NCI-H524 treated with DMSO at 0.1 percent for 48 hours (cell line): ENCODE results near the gene KLHL17.
"Not testable (repeated sequence)": the region's sequence is repeated elsewhere in the genome, so short reads cannot be mapped to it uniquely, and the experiment has no call there.

Source experiments
- DNase-seq: peaks from one replicate; lab custom pipeline; 2025; lab: John Stamatoyannopoulos, UW

Gene KLHL17

DNA sequence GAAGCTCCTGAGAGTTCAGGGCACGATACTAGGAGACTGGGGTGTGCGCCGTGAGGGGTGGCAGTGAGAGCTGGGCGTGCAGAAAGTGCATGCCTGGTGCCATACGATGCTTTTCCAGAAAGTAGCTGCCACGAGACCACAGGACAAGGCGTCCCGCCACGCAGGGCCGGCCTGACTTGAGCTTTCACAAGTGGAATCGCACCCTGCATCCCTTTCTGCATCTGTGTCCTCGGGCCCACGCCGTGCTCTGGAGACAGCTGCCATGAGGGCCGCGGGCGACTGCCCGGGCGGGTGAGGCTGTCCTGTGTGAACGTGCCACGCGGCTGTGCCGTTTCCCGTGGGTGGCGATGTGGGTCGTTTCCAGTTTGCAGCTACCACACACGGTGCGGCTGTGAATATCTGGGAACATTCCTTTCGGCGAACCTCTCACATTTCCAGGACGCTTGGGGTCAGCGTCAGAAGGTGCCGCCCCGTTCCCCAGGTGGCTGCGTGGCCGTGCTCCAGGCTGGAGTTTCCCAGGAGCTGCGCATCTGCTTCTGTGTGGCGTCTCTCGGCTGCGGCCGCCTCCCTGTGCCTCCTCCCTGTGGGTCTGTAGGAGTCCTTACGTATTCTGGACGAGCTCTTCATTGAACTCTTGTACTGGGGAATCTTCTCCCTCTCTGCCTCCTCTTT is 22.5 kb downstream of the KLHL17 start:
- no peak for DNase-seq

GRCh38 chr1:983798-984475 is 23.6 kb downstream of the KLHL17 start:
- DNase-seq, result no peak

DNA sequence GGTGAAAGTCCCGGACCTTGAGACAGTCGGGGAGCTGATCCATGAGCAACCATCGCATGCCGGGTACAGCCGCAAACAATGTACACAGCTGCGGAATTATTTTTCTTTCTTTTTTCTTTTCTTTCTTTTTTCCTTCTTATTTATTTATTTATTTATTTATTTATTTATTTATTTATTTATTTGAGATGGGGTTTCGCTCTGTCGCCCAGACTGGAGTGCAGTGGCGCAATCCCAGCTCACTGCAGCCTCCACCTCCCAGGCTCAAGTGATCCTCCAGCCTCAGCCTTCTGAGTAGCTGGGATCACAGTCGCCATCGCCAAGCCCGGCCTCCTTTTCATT is 24.1 kb downstream of the KLHL17 start:
- no peak for DNase-seq

- no peak for DNase-seq
Observed at GRCh38 chr1:985126-985525, 24.7 kb downstream of the KLHL17 start.

DNA sequence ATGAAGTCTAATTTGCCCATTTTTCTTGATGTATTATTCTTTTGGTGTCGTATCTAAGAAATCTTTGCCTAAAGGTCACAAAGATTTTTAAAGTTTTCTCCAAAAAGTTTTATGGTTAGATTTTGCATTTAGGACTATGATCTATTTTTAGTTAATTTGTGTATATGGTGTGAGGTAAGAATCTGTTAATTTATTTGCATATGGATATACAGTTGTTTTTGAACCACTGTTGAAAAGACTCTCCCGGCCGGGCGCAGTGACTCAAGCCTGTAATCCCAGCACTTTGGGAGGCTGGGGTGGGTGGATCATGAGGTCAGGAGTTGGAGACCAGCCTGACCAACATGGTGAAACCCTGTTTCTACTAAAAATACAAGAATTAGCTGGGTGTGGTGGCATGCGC is 27.7 kb downstream of the KLHL17 start:
- DNase-seq, result not testable (repeated sequence)

- not testable (repeated sequence) for DNase-seq
Observed at GRCh38 chr1:991275-991674, 30.9 kb downstream of the KLHL17 start.

DNA sequence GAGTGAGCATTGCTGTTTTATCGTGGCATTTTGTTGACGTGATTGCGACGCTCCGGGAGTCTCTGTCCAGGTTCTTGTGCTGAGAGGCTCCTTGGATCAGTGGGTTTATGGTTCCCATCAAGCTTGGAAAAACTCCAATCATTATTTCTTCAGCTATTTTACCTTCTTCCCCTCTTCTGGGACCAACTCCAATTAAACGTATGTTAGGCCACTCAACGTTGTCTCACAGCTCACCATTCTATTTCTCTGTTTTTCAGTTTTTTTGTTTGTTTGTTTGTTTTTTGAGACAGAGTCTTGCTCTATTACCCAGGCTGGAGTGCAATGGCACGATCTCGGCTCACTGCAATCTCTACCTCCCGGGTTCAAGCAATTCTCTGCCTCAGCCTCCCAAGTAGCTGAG is 31.5 kb downstream of the KLHL17 start:
- DNase-seq, result no peak

DNA sequence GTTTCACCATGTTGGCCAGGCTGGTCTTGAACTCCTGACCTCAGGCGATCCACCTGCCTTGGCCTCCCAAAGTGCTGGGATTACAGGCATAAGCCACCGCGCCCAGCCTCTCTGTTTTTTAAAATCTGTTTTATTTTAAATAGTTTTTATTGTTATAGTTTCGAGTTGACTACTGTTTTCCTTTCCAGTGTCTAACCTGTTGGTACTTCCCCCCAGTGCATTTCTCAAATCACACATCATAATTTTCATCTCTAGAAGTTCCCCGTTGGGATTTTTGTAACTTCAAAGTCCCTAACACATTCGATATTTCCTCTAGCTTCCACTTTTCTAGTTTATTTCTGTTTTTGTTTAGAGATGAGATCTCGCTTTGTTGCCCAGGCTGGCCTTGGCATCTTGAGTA is 32.0 kb downstream of the KLHL17 start:
- DNase-seq, result no peak

GRCh38 chr1:993379-993995 is 33.1 kb downstream of the KLHL17 start:
- no peak for DNase-seq

GRCh38 chr1:994546-994945 is 34.2 kb downstream of the KLHL17 start:
- not testable (repeated sequence) for DNase-seq

DNA sequence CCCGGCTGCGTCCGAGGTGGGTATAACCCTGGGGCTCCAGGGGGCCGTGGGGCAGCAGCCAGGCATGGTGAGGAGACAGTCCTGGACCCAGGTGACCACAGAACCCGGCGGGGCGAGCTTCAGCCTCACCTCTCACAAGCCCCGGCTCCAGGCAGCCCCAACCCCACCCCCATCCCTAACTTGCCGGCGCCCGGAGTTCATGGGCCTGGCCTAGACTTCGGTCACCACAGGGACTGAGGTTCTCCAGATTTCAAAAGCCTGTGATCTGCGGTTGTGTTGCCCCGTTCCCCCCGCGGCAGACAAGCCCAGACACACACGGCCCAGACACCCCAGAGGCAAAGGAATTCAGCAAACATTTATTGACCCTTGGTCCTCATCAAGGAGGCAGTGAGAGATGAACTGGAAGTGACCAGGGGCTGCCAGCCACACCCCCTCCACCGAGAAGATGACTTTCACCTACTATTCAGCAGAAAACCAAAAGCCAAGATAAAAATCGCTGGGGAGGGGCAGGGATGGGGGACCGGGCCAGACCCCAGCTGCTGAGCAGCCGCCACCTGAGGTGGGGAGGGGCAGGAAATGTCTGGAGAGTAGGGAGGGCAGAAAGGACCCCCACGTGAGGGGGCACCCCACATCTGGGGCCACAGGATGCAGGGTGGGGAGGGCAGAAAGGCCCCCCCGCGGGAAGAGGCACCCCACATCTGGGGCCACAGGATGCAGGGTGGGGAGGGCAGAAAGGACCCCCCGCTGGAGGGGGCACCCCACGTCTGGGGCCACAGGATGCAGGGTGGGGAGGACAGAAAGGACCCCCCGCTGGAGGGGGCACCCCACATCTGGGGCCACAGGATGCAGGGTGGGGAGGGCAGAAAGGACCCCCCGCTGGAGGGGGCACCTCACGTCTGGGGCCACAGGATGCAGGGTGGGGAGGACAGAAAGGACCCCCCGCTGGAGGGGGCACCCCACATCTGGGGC is 35.6 kb downstream of the KLHL17 start:
- DNase-seq, result no peak

GRCh38 chr1:996851-997712 is 36.7 kb downstream of the KLHL17 start:
- DNase-seq, result no peak

DNA sequence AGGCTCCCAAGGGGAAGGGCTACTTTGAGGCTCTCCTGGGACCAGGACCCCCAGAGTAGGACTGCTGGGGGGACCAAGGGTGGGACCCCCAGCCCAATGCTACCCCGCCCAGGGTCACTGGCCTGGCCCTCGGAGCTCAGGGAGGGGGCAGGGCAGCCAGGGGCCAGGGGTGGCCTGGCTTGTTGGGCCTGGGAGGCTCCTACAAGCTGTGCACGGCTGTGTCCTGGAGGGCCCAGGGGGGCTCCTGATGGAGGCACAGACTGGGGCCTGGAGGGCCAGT is 37.3 kb downstream of the KLHL17 start:
- no peak for DNase-seq

GRCh38 chr1:997993-998744 is 37.8 kb downstream of the KLHL17 start:
- DNase-seq, result no peak

DNA sequence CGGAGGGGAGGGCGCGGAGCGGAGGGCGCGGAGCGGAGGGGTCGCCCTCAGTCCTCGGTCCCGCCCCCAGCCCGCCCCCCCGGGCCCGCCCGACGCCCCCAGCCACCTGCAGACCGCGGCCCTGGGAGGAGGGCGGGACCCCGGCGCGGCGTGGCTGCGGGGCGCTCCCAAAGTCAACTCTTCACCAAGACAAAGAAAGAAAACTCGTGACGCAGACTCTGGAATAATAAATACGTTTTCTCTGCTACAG is 38.3 kb downstream of the KLHL17 start:
- no peak for DNase-seq

DNA sequence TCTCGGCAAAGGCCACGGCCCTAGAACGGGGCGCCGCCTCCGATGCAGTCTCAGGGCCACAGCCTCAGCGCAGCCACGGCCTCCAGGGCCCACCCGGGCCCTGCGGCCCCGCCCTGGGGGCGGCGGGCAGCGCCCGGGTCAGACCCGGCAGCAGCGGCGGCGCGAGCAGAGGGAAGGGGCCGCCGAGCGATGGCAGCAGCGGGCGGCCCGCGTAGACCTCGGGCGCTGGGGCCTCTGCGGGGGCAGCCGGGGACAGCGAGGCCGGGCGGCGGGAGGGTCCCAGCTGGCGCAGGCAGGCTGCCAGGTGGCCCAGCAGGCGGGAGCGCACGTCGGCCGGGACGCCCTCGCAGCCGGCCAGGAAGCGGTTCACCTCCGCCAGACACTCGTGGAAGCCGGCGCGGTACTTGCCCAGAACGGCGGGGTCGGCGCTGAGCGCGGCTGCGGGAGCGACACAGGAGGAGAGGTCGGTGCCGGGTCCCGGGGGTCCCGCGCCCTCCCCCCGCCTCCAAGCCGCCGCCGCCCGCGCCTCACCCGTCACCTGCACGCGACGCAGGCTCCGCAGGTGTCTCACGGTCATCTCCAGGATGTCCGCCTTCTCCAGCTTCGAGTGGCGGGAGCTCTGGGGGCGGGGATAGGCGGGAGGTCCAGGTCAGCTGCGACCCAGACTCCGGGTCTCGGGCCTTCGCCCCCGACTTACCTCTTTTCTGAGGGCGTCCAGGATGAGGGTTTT is 38.8 kb downstream of the KLHL17 start:
- DNase-seq, result no peak

DNA sequence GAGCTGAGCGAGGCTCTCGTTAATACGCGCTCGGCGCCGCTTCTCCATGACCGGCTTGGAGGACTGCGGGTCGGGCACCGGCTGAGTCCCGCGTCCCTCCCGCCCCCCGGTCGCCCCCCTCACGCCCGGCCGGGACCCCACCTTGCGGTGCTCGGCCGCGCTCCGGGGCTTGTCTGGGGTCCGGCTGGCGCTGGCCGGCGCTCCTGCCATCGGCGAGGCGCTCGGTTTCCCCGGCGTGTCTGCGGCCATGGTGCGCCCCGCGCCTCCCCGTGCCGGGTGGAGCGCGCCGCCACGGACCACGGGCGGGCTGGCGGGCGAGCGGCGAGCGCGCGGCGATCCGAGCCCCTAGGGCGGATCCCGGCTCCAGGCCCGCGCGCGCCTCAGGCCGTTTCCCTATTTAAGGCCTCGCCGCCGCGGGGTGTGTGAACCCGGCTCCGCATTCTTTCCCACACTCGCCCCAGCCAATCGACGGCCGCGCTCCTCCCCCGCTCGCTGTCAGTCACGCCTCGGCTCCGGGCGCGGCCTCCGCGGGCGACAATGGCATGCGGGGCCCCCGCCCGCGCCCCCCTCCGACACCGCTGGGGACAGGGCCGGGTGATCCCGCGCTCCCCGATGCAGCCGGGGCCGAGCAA is 39.5 kb downstream of the KLHL17 start, which contains the start of gene HES4:
Gene HES4, minus strand, starts transcription at position 373 of the 632 bp plus-strand sequence. Its CDS starts 124 bp downstream, at position 249.
- no peak for DNase-seq

DNA sequence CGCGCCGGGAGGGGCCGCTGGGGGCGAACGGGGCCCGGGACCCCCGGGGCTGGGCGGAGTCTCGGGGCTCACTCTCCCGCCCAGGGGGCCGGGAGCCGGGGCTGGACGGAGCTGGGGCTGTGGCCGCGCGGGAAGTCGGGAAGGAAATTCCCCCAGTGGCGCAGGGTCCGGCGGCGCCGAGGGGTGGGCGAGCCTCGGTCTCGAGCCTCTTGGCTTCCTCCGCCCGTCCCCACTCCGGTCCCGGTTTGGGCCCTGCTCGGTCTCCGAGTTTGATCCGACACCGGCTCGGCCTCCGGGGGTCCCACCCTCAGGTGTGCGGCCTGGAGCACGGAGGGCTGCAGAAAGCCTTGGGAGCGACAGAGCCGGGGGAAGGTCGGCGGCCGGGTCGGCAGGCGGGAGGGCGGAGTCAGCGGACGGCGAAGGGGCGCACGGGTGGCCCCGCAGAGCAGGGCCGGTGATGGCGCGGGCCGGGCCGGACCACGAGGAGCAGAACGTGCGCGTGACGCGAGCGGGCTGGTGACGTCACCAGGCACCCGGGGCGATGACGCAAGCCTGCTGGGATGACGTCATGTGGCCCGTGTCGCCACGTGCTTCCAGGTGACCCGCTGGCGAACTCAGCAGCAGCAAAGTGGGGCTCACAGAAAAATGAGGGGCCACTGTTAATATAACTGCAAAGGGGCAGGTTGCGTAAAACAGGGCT is 40.1 kb downstream of the KLHL17 start:
- DNase-seq, result no peak

DNA sequence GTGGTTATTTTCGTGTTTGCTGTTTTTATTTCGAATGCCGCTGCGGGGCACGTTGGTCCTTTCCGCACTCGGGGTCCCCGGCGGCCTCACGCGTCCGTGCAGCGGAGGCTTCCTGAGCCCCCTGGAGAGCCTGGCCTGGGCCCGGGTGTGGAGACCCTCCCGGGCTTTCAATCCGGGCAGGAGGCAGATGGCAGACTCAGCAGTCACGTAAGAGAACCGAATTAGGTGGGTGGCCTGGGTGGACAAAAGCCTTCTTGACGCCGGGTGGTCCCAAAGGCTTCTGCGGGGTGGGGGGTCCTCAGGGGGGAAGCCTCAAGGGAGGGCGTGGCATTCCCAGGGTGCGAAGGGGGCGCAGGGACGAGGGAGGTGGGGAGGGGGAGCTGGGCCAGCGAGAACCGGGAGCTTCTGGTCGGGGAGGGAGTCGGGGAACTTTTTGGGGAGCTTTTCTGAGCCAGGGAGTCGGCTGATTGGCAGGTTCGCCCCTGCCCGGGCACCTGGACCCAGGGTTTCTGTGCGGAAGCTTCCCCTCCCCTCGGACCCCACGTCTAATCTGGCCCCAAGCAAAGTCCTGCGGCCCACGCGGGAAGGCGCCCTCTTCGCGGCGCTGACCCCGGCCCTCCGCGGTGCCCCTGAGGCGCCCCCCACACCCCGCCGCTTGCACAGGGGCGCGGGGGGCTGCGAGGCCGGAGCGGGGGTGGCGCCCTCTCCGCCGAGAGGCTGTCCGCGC is 40.8 kb downstream of the KLHL17 start:
- no peak for DNase-seq
